Measurements from ENCODE around the gene HSF2. TPM values are rescaled to one million over a fixed set of nuclear protein-coding genes. Genes with fewer than 3 reads are reported as not detected.
"Not testable (repeated sequence)": the region's sequence is repeated elsewhere in the genome, so short reads cannot be mapped to it uniquely, and the experiment has no call there.

HSF2 gene
- total RNA-seq, 1 donor = 21.4 TPM

GRCh38 chr6:122438975-122439374 is 39.5 kb downstream of the HSF2 start:
- TF ChIP-seq CTCF (IDR thresholded peaks at IDR 0.05; ENCODE audit: insufficient read depth, low read length) = no peak
- no peak overlapping the region for H3K4me3 ChIP-seq (ENCODE audit: low read depth, low read length)
- no peak for DNase-seq (ENCODE audit: low read depth)

- no peak for TF ChIP-seq CTCF (IDR thresholded peaks at IDR 0.05; ENCODE audit: insufficient read depth, low read length)
- no peak for DNase-seq (ENCODE audit: low read depth)
These were observed 45.8 kb downstream of the HSF2 start for GRCh38 chr6:122445274-122445673.

GRCh38 chr6:122449069-122449468 is 49.6 kb downstream of the HSF2 start:
- no peak overlapping the region for H3K4me3 ChIP-seq (ENCODE audit: low read depth, low read length)
- DNase-seq (ENCODE audit: low read depth) = no peak
- no peak for TF ChIP-seq CTCF (IDR thresholded peaks at IDR 0.05; ENCODE audit: insufficient read depth, low read length)

More at GRCh38 chr6:122445274-122445673, 45.8 kb downstream of the HSF2 start:
- no peak overlapping the region for H3K4me3 ChIP-seq (ENCODE audit: low read depth, low read length)

- H3K4me3 ChIP-seq (ENCODE audit: low read depth, low read length) = no peak overlapping the region
- no peak for DNase-seq (ENCODE audit: low read depth)
- TF ChIP-seq CTCF (IDR thresholded peaks at IDR 0.05; ENCODE audit: insufficient read depth, low read length) = no peak
These were observed 53.1 kb downstream of the HSF2 start for GRCh38 chr6:122452509-122452908.

- no peak overlapping the region for H3K4me3 ChIP-seq (ENCODE audit: low read depth, low read length)
- no peak for DNase-seq (ENCODE audit: low read depth)
- TF ChIP-seq CTCF (IDR thresholded peaks at IDR 0.05; ENCODE audit: insufficient read depth, low read length) = no peak
These were observed 55.2 kb downstream of the HSF2 start for GRCh38 chr6:122454673-122455072.

GRCh38 chr6:122455116-122455515 is 55.7 kb downstream of the HSF2 start:
- not testable (repeated sequence) for DNase-seq (ENCODE audit: low read depth); H3K4me3 ChIP-seq (ENCODE audit: low read depth, low read length)

- no peak overlapping the region for H3K4me3 ChIP-seq (ENCODE audit: low read depth, low read length)
- no peak for DNase-seq (ENCODE audit: low read depth)
- TF ChIP-seq CTCF (IDR thresholded peaks at IDR 0.05; ENCODE audit: insufficient read depth, low read length) = no peak
These were observed 58.6 kb downstream of the HSF2 start for GRCh38 chr6:122458087-122458486.
